Keratinocyte (primary cell): ENCODE data around the gene EFR3B. TPM values are rescaled to one million over a fixed set of nuclear protein-coding genes. Genes with fewer than 3 reads are reported as not detected.

Experiments
- DNase-seq: peaks from one replicate; pipeline ENCODE4 v3.0.0-alpha.2; 2011; ENCODE audit warnings: low read depth, missing footprints, low spot score
- FAIRE-seq: peaks from 2 replicates; lab custom pipeline; 2011; peaks lifted over from hg19 to GRCh38; lab: Jason Lieb, UNC
- H2AFZ ChIP-seq: 2 replicates; pipeline ENCODE4 v1.6.0; 2012; ENCODE audit warnings: low read length, control low read depth, inconsistent platforms; ENCODE audit not compliant: control insufficient read depth
- H3K27ac ChIP-seq: 2 replicates; pipeline ENCODE4 v1.5.1; 2011; ENCODE audit warnings: low read length; ENCODE audit not compliant: control insufficient read depth, insufficient read depth
- H3K27me3 ChIP-seq: 3 replicates; pipeline ENCODE4 v1.6.0; 2011; ENCODE audit warnings: low read length; ENCODE audit not compliant: control insufficient read depth, insufficient read depth; ENCODE audit errors: extremely low read depth
- H3K36me3 ChIP-seq, 2 experiments: 2 replicates in 1 of 2; 3 replicates in 1 of 2; pipeline ENCODE4 v1.5.1; 2011; ENCODE audit warnings: low read length in 2 of 2, mild to moderate bottlenecking in 1 of 2; ENCODE audit not compliant: control insufficient read depth in 2 of 2, insufficient read depth in 2 of 2; ENCODE audit errors: extremely low read depth in 1 of 2
- H3K4me1 ChIP-seq: 3 replicates; pipeline ENCODE4 v1.5.1; 2011; ENCODE audit warnings: low read length; ENCODE audit not compliant: control insufficient read depth, insufficient read depth; ENCODE audit errors: extremely low read depth
- H3K4me2 ChIP-seq: 3 replicates; pipeline ENCODE4 v1.6.0; 2011; ENCODE audit warnings: low read depth, low read length; ENCODE audit not compliant: control insufficient read depth, insufficient read depth; ENCODE audit errors: extremely low read depth
- H3K4me3 ChIP-seq, 3 experiments: fragments of 200-600 bp in 1 of 3; sonication (generic) in 1 of 3; 2 replicates in 2 of 3; 3 replicates in 1 of 3; pipeline ENCODE4 v1.5.1; 2011 to 2016; ENCODE audit warnings: low read length in 3 of 3, mild to moderate bottlenecking in 3 of 3, control low read depth in 2 of 3, inconsistent platforms in 1 of 3, low read depth in 1 of 3, mixed read lengths in 1 of 3, mixed run types in 1 of 3, moderate library complexity in 1 of 3; ENCODE audit not compliant: control insufficient read depth in 2 of 3, insufficient read depth in 2 of 3; ENCODE audit errors: extremely low read depth in 1 of 3
- H3K79me2 ChIP-seq: 2 replicates; pipeline ENCODE4 v1.6.0; 2012; ENCODE audit warnings: low read length; ENCODE audit not compliant: control insufficient read depth, insufficient read depth
- H3K9ac ChIP-seq: 3 replicates; pipeline ENCODE4 v1.6.0; 2011; ENCODE audit warnings: low read length; ENCODE audit not compliant: control insufficient read depth, insufficient read depth; ENCODE audit errors: extremely low read depth
- H3K9me1 ChIP-seq: 3 replicates; pipeline ENCODE4 v1.6.0; 2011; ENCODE audit warnings: low read length; ENCODE audit not compliant: control insufficient read depth, insufficient read depth; ENCODE audit errors: extremely low read depth
- H3K9me3 ChIP-seq: 2 replicates; pipeline ENCODE4 v1.5.1; 2012; ENCODE audit warnings: low read depth, low read length; ENCODE audit not compliant: control insufficient read depth
- H4K20me1 ChIP-seq: 3 replicates; pipeline ENCODE4 v1.6.0; 2011; ENCODE audit warnings: low read length; ENCODE audit not compliant: control insufficient read depth, insufficient read depth; ENCODE audit errors: extremely low read depth
- EZH2 ChIP-seq: IDR thresholded peaks from one replicate; pipeline ENCODE4 v1.6.1; 2012; ENCODE audit warnings: inconsistent platforms, mild to moderate bottlenecking, low read length, moderate library complexity
- dilution Hi-C: fragments of 300-500 bp; cut with MboI; formaldehyde crosslinking; loops from one replicate; pipeline ENCODE4 v1.7.0; 2020; ENCODE audit warnings: low sequenced_read_pairs; ENCODE audit not compliant: extremely low pct_ligation_motif_present
- polyA plus RNA-seq, 5 experiments: library from polyadenylated mRNA; depleted of rRNA in 3 of 5; stranded (reverse) in 3 of 5; stranded (forward) in 1 of 5; unstranded in 1 of 5; fragments of >200 nt; gene quantifications; 1 replicate in 1 of 5; 2 replicates in 3 of 5; 3 replicates in 1 of 5; pipeline versions ENCODE4 v1.2.1 to v1.2.3, GENCODE V29; 2011 to 2012; ENCODE audit warnings: missing spikeins in 2 of 5, low read depth in 1 of 5, low replicate concordance in 1 of 5
- TF ChIP-seq, protein P1 (sequence below), 3 experiments: IDR thresholded peaks in 1 of 3; conservative IDR thresholded peaks in 1 of 3; optimal IDR thresholded peaks in 1 of 3; 2 replicates in 2 of 3; 3 replicates in 1 of 3; pipeline versions ENCODE3 to v1.5.1; 2011; ENCODE audit warnings: low read length in 3 of 3, mild to moderate bottlenecking in 3 of 3, moderate library complexity in 2 of 3, control low read depth in 1 of 3, inconsistent platforms in 1 of 3; ENCODE audit not compliant: insufficient read depth in 2 of 3; ENCODE audit errors: extremely low read depth in 1 of 3

EFR3B gene
- polyA plus RNA-seq, 1 donor (not counting 4 experiments of a cell fraction or from before 2014, with no cell fraction given), result 0.09 TPM

DNA sequence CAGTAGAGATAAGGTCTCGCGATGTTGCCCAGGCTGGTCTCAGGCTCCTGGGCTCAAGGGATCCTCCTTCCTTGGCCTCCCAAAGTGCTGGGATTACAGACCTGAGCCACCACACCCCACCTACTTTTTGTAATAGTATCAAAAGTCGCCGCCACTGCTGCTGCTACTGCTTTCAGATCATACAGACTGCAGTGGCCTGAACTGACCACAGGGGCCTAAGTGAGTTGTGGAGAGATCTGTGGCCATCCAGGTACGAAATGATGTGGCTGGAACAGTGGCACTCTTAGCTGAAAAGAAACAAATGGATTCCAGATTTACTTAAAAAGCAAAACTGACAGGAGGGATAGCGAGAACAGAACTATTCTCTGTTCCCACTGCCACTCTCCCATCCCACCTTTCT lies 159.4 kb downstream of the EFR3B start:
- H2AFZ ChIP-seq, result no peak overlapping the region
- FAIRE-seq (no peak), DNase-seq (no peak)
- H3K79me2 ChIP-seq, result no peaks in the 10 kb centered on the region
- no peaks in the 10 kb centered on the region for H4K20me1 ChIP-seq
- no peak overlapping the region for H3K27ac ChIP-seq
- dilution Hi-C loops, result no loop called here
- no peaks in the 10 kb centered on the region for H3K36me3 ChIP-seq
- no peaks in the 10 kb centered on the region for H3K4me1 ChIP-seq
- H3K9ac ChIP-seq, result no peak overlapping the region
- no peaks in the 10 kb centered on the region for H3K9me3 ChIP-seq
- no peak overlapping the region for H3K4me3 ChIP-seq
- no peaks in the 10 kb centered on the region for H3K9me1 ChIP-seq
- no peak overlapping the region for H3K4me2 ChIP-seq
- no peaks in the 10 kb centered on the region for H3K27me3 ChIP-seq
- TF ChIP-seq EZH2, result no peak
- TF ChIP-seq, protein P1, sequence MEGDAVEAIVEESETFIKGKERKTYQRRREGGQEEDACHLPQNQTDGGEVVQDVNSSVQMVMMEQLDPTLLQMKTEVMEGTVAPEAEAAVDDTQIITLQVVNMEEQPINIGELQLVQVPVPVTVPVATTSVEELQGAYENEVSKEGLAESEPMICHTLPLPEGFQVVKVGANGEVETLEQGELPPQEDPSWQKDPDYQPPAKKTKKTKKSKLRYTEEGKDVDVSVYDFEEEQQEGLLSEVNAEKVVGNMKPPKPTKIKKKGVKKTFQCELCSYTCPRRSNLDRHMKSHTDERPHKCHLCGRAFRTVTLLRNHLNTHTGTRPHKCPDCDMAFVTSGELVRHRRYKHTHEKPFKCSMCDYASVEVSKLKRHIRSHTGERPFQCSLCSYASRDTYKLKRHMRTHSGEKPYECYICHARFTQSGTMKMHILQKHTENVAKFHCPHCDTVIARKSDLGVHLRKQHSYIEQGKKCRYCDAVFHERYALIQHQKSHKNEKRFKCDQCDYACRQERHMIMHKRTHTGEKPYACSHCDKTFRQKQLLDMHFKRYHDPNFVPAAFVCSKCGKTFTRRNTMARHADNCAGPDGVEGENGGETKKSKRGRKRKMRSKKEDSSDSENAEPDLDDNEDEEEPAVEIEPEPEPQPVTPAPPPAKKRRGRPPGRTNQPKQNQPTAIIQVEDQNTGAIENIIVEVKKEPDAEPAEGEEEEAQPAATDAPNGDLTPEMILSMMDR (optimal IDR thresholded peaks at IDR 0.05 in 1 of 3, IDR thresholded peaks at IDR 0.05 in 1 of 3, conservative IDR thresholded peaks at IDR 0.05 in 1 of 3; ENCODE audit: extremely low read depth in 1 of 3, insufficient read depth in 2 of 3, low read length in 3 of 3), result peak in 1 of 3 experiments; percentile 21

DNA sequence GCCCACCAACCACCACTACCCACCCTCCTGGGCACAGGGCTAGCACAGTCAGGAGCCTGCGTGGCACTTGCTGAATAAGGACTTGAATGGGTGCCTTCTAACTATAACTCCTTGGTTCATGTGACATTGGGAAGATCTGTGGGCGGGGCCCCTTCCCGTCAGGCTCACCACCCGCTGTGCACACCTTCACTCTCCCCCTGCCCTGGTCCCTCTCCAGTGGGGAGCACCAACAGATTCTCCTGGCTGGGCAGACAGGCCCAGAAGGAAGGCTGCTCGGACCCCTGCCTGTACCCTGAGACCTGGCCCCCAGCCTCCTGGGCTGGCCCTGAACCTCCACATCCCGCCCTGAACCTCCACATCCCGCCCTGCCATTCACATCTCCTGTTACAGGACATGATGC lies 159.9 kb downstream of the EFR3B start:
- Histone ChIP-seq H3K9me3 (no peaks in the 10 kb centered on the region), H3K9me1 (no peaks in the 10 kb centered on the region), H3K79me2 (no peaks in the 10 kb centered on the region), H3K36me3 (no peaks in the 10 kb centered on the region), H3K4me3 (no peak overlapping the region), H4K20me1 (no peaks in the 10 kb centered on the region), H2AFZ (no peak overlapping the region), H3K4me1 (no peaks in the 10 kb centered on the region), H3K4me2 (no peak overlapping the region), H3K27ac (no peak overlapping the region), H3K9ac (no peak overlapping the region), H3K27me3 (no peaks in the 10 kb centered on the region)
- TF ChIP-seq EZH2, result no peak
- TF ChIP-seq, protein P1 (optimal IDR thresholded peaks at IDR 0.05 in 1 of 3, IDR thresholded peaks at IDR 0.05 in 1 of 3, conservative IDR thresholded peaks at IDR 0.05 in 1 of 3; ENCODE audit: extremely low read depth in 1 of 3, insufficient read depth in 2 of 3, low read length in 3 of 3), result no peak
- DNase-seq (no peak), FAIRE-seq (no peak)
- dilution Hi-C loops, result no loop called here
